Hepatocyte (in vitro differentiated cells): Measurements from ENCODE around the gene PRCC.

Experiments used
- CTCF ChIP-seq: fragments of 200-600 bp; sonication (generic); IDR thresholded peaks from 2 replicates; pipeline ENCODE4 v1.5.1; 2016; ENCODE audit warnings: antibody characterized with exemption, mild to moderate bottlenecking; ENCODE audit not compliant: poor library complexity
- EZH2 ChIP-seq: fragments of 200-600 bp; sonication (generic); IDR thresholded peaks from 2 replicates; pipeline ENCODE4 v1.6.1; 2016; ENCODE audit warnings: antibody characterized with exemption, mild to moderate bottlenecking, borderline replicate concordance
- EZH2phosphoT487 ChIP-seq: fragments of 200-600 bp; sonication (generic); IDR thresholded peaks from one replicate; pipeline ENCODE4 v1.6.1; 2018; ENCODE audit warnings: antibody characterized with exemption, mild to moderate bottlenecking, low read depth, moderate library complexity; ENCODE audit not compliant: unreplicated experiment, severe bottlenecking

- TF ChIP-seq CTCF (no peak), EZH2 (no peak), EZH2phosphoT487 (no peak)
These were observed 75.4 kb downstream of the PRCC start for GRCh38 chr1:156842618-156843300.
